Endothelial cell of umbilical vein (primary cell): ENCODE measurements around the gene ZNF557. TPM values are rescaled to one million over a fixed set of nuclear protein-coding genes. Genes with fewer than 3 reads are reported as not detected.

Source experiments
- BruUV-seq: library from RNA; stranded (reverse); fragments of 400-500 nt; replicated peaks from 2 replicates; lab custom pipeline; 2021; lab: Mats Ljungman, UMichigan
- CTCF ChIA-PET: fragments of 300-600, 350-600 bp; sonication (Branson Sonifier 250); formaldehyde crosslinking; loops from one replicate; lab custom pipeline; 2021; ENCODE audit warnings: antibody characterized with exemption, inconsistent platforms; lab: Charles Lee
- POLR2A ChIA-PET: fragments of 300-600, 350-600 bp; sonication (Branson Sonifier 250); formaldehyde crosslinking; loops from one replicate; lab custom pipeline; 2021; ENCODE audit warnings: antibody characterized with exemption, inconsistent platforms; lab: Charles Lee
- DNase-seq: peaks from one replicate; pipeline ENCODE4 v3.0.0-alpha.2; 2011; ENCODE audit warnings: low read depth, low spot score
- FAIRE-seq: peaks from 2 replicates; lab custom pipeline; 2011; peaks lifted over from hg19 to GRCh38; lab: Jason Lieb, UNC
- H2AFZ ChIP-seq: 2 replicates; pipeline ENCODE4 v1.6.0; 2012; ENCODE audit warnings: low read depth, low read length, control low read depth, inconsistent platforms
- H3K27ac ChIP-seq: 2 replicates; pipeline ENCODE4 v1.5.1; 2011; ENCODE audit warnings: low read depth, mild to moderate bottlenecking, control low read depth, low read length, moderate library complexity; ENCODE audit not compliant: insufficient read depth
- H3K27me3 ChIP-seq, 2 experiments: 2 replicates each; pipeline versions ENCODE4 v1.6.0 to v1.6.1; 2011; ENCODE audit warnings: low read length in 2 of 2, mixed read lengths in 1 of 2; ENCODE audit not compliant: control insufficient read depth in 2 of 2, insufficient read depth in 2 of 2
- H3K36me3 ChIP-seq, 2 experiments: 2 replicates in 1 of 2; 3 replicates in 1 of 2; pipeline ENCODE4 v1.5.1; 2011; ENCODE audit warnings: low read length in 2 of 2, mild to moderate bottlenecking in 1 of 2, moderate library complexity in 1 of 2; ENCODE audit not compliant: control insufficient read depth in 2 of 2, insufficient read depth in 2 of 2; ENCODE audit errors: extremely low read depth in 1 of 2
- H3K4me1 ChIP-seq: 3 replicates; pipeline ENCODE4 v1.5.1; 2011; ENCODE audit warnings: mild to moderate bottlenecking, low read length; ENCODE audit not compliant: control insufficient read depth, insufficient read depth; ENCODE audit errors: extremely low read depth
- H3K4me2 ChIP-seq: 2 replicates; pipeline ENCODE4 v1.6.1; 2011; ENCODE audit warnings: low read length, control low read depth, mixed read lengths; ENCODE audit not compliant: insufficient read depth
- H3K4me3 ChIP-seq, 3 experiments: fragments of 200-600 bp in 1 of 3; sonication (generic), shearing (Covaris generic) in 1 of 3; replicated peaks in 1 of 3; 2 replicates each; pipeline ENCODE4 v1.5.1; 2011 to 2016; ENCODE audit warnings: control low read depth in 3 of 3, low read length in 3 of 3, mild to moderate bottlenecking in 2 of 3, inconsistent platforms in 1 of 3, low read depth in 1 of 3, moderate library complexity in 1 of 3; ENCODE audit not compliant: insufficient read depth in 1 of 3
- H3K79me2 ChIP-seq: 2 replicates; pipeline ENCODE4 v1.6.0; 2012; ENCODE audit warnings: low read length, inconsistent platforms; ENCODE audit not compliant: control insufficient read depth, insufficient read depth
- H3K9ac ChIP-seq: replicated peaks from 2 replicates; pipeline ENCODE3; 2011; ENCODE audit warnings: low read length, control low read depth; ENCODE audit not compliant: insufficient read depth; ENCODE audit errors: extremely low read depth
- H3K9me1 ChIP-seq: replicated peaks from 3 replicates; pipeline ENCODE4 v1.6.0; 2011; ENCODE audit warnings: mild to moderate bottlenecking, low read length; ENCODE audit not compliant: control insufficient read depth, insufficient read depth; ENCODE audit errors: extremely low read depth
- H3K9me3 ChIP-seq: replicated peaks from 2 replicates; pipeline ENCODE4 v1.5.1; 2012; ENCODE audit warnings: low read length, inconsistent platforms; ENCODE audit not compliant: control insufficient read depth, insufficient read depth
- H4K20me1 ChIP-seq: replicated peaks from 2 replicates; pipeline ENCODE3; 2011; ENCODE audit warnings: mild to moderate bottlenecking, low read length; ENCODE audit not compliant: control insufficient read depth, insufficient read depth; ENCODE audit errors: extremely low read depth
- CTCF ChIP-seq, 2 donors: IDR thresholded peaks; 1 replicate in 1 of 2; 2 replicates in 1 of 2; pipeline ENCODE4 v1.5.1; 2011; ENCODE audit warnings: low read length in 2 of 2, mild to moderate bottlenecking in 2 of 2, moderate library complexity in 2 of 2, control low read depth in 1 of 2, inconsistent platforms in 1 of 2, low read depth in 1 of 2; ENCODE audit not compliant: insufficient read depth in 1 of 2; ENCODE audit errors: extremely low read depth in 1 of 2
- EZH2 ChIP-seq: IDR thresholded peaks from 2 replicates; pipeline ENCODE4 v1.6.1; 2012; ENCODE audit warnings: borderline replicate concordance, low read depth, mild to moderate bottlenecking, moderate library complexity, low read length, inconsistent platforms; ENCODE audit not compliant: severe bottlenecking
- FOS ChIP-seq: IDR thresholded peaks from 2 replicates; pipeline ENCODE4 v1.6.1; 2011; ENCODE audit warnings: mild to moderate bottlenecking, low read length, moderate library complexity, borderline replicate concordance; ENCODE audit not compliant: insufficient read depth
- GATA2 ChIP-seq: IDR thresholded peaks from 2 replicates; pipeline ENCODE4 v1.7.0; 2011; ENCODE audit warnings: low read depth, mild to moderate bottlenecking, moderate library complexity, mixed read lengths, low read length; ENCODE audit not compliant: insufficient read length, insufficient read depth
- JUN ChIP-seq: IDR thresholded peaks from 2 replicates; pipeline ENCODE4 v1.6.1; 2011; ENCODE audit warnings: borderline replicate concordance, low read depth; ENCODE audit not compliant: insufficient read length, insufficient read depth
- MAX ChIP-seq: IDR thresholded peaks from 2 replicates; pipeline ENCODE4 v1.6.1; 2011; ENCODE audit not compliant: insufficient read depth, insufficient read length
- MYC ChIP-seq: IDR thresholded peaks from one replicate; pipeline ENCODE4 v1.6.1; 2011; ENCODE audit warnings: mild to moderate bottlenecking, low read depth, low read length
- POLR2A ChIP-seq: IDR thresholded peaks from 2 replicates; pipeline ENCODE4 v1.6.1; 2012; ENCODE audit warnings: low read depth, mild to moderate bottlenecking, control low read depth, low read length
- POLR2AphosphoS5 ChIP-seq: IDR thresholded peaks from 2 replicates; pipeline ENCODE4 v1.6.1; 2012; ENCODE audit warnings: low read depth, mild to moderate bottlenecking, control low read depth, low read length, moderate library complexity; ENCODE audit not compliant: insufficient read depth
- dilution Hi-C: fragments of 300-500 bp; cut with MboI; formaldehyde crosslinking; loops from one replicate; pipeline ENCODE4 v1.15.0; 2019; ENCODE audit warnings: low sequenced_read_pairs; ENCODE audit not compliant: extremely low pct_ligation_motif_present
- intact Hi-C: fragments of 100-400 bp; cut with micrococcal nuclease; formaldehyde crosslinking; loops from one replicate; pipeline ENCODE4 v1.10.0; 2022
- polyA plus RNA-seq, 4 experiments: library from polyadenylated mRNA; depleted of rRNA in 3 of 4; stranded (reverse) in 3 of 4; unstranded in 1 of 4; fragments of >200 nt; gene quantifications; 2 replicates each; pipeline versions ENCODE4 v1.2.1 to v1.2.3, GENCODE V29; 2011 to 2012; ENCODE audit warnings: missing spikeins in 1 of 4
- total RNA-seq: library from RNA; stranded (reverse); gene quantifications from 2 replicates; pipeline ENCODE4 v1.2.3, GENCODE V29; 2021

The ZNF557 gene
- total and polyA plus RNA-seq, 2 donors (not counting 3 experiments of a cell fraction or from before 2014, with no cell fraction given): 1.9 to 8.0 TPM

DNA sequence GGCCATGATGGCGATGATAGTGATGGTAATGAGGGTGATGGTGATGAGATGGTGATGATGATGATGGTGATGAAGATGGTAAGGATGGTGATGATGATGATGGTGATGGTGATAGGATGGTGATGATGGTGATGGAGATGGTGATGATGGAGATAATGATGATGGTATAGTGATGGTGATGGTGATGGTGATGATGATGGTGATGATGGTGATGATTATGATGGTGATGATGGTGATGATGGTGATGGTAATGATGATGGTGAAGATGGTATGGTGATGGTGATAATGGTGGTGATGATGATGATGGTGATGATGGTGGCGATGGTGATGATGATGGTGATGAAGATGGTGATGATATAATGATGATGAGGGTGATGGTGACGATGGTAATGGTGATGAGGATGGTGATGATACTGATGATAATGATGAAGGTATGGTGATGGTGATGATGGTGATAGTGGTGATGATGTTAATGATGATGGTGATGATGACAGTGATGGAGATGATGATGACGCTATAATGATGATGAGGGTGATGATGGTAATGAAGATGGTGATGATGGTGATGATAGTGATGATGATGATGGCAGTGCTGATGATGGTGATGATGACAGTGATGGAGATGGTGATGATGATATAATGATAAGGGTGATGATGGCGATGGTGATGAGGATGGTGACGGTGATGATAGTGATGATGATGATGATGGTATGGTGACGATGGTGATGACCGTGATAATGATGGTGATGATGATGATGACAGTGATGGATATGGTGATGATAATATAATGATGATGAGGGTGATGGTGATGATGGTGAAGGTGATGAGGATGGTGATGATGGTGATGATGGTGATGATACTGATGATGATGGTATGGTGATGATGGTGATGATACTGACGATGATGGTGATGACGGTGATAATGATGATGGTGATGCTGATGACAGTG is 37.5 kb downstream of the ZNF557 start:
- H3K27ac ChIP-seq: no peak overlapping the region
- POLR2A ChIA-PET: no interaction called here
- no peaks in the 10 kb centered on the region for H3K4me1 ChIP-seq
- H3K4me2 ChIP-seq: no peak overlapping the region
- no TSS peak for BruUV-seq
- no peak overlapping the region for H3K4me3 ChIP-seq
- H3K36me3 ChIP-seq: no peaks in the 10 kb centered on the region
- H3K79me2 ChIP-seq: no peaks in the 10 kb centered on the region
- TF ChIP-seq POLR2A (no peak), MYC (no peak), POLR2AphosphoS5 (no peak), EZH2 (no peak), MAX (no peak)
- DNase-seq (no peak), FAIRE-seq (peak; percentile 59)
- no peak overlapping the region for H2AFZ ChIP-seq
- H3K27me3 ChIP-seq: no peaks in the 10 kb centered on the region
- dilution Hi-C loops: no loop called here
- no peaks in the 10 kb centered on the region for H4K20me1 ChIP-seq
- H3K9me1 ChIP-seq: no peaks in the 10 kb centered on the region
- no peak overlapping the region for H3K9ac ChIP-seq
- intact Hi-C loops: loop anchor here (10.0 kb wide), 1 partner anchor 458 kb away; no protein-coding TSS in a partner anchor
- CTCF ChIA-PET: interaction anchor here (2.8 kb wide), 1 partner anchor 247 kb away, joined by 6 read pairs; no protein-coding TSS in a partner anchor
- H3K9me3 ChIP-seq: no peaks in the 10 kb centered on the region

DNA sequence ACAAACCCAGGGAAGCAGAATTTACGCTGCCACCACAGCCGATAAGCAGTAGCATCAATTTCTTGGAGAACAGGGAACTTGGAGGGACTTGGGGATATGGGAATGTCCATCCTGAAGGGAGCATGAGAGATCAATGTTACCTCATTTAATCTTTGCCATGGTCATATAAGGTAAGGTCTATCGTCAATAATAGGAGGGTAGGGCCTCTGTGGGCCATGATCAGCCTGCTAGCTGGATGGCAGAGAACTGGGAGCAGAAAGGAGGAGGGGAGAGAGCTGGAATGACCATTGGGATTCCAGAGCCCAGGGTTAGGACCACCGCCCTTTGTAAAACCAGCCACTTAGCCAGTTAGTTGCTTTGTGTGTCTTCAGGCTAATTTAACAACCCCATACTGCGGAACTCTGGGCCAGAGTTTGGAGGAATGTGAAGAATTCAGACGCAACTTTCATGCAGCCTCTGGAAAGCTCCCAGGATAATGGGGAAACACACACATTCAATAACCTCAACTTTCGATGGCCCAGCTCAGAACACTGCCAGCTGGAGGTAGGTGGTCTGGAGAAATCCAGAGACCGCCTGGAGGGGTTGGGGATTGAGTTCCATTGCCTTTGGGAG is 40.3 kb downstream of the ZNF557 start:
- H3K4me3 ChIP-seq: no peak overlapping the region
- H3K9ac ChIP-seq: no peak overlapping the region
- no peak overlapping the region for H3K27ac ChIP-seq
- H3K9me3 ChIP-seq: no peaks in the 10 kb centered on the region
- H3K79me2 ChIP-seq: no peaks in the 10 kb centered on the region
- no peak overlapping the region for H2AFZ ChIP-seq
- dilution Hi-C loops: no loop called here
- FAIRE-seq (no peak), DNase-seq (no peak)
- no peaks in the 10 kb centered on the region for H3K27me3 ChIP-seq
- ChIA-PET CTCF (interaction anchor here (1.2 to 2.8 kb wide), 3 partner anchors 231 to 244 kb away, joined by 3 to 6 read pairs (median 5); no protein-coding TSS in a partner anchor), POLR2A (no interaction called here)
- no TSS peak for BruUV-seq
- no peak overlapping the region for H3K4me2 ChIP-seq
- no peaks in the 10 kb centered on the region for H3K4me1 ChIP-seq
- no peaks in the 10 kb centered on the region for H4K20me1 ChIP-seq
- TF ChIP-seq GATA2 (no peak), JUN (no peak), EZH2 (no peak), MAX (no peak), POLR2AphosphoS5 (no peak), CTCF (IDR thresholded peaks at IDR 0.05; ENCODE audit: extremely low read depth in 1 of 2, insufficient read depth in 1 of 2, low read depth in 1 of 2, low read length in 2 of 2) (no peak), POLR2A (no peak), FOS (no peak), MYC (no peak)
- no peaks in the 10 kb centered on the region for H3K9me1 ChIP-seq
- intact Hi-C loops: loop anchor here (10.0 kb wide), 1 partner anchor 455 kb away; no protein-coding TSS in a partner anchor
- no peaks in the 10 kb centered on the region for H3K36me3 ChIP-seq
